GM21723 (cell line): ENCODE measurements around the gene ZNHIT3.
A peak's percentile ranks its signal among the peaks of the same experiment; 100 is the strongest.

Source experiments
- ATAC-seq: cut with Tn5 transposase; IDR thresholded peaks from one replicate; pipeline ENCODE4 v1.9.1; 2021; ENCODE audit warnings: mild to moderate bottlenecking, moderate library complexity; ENCODE audit not compliant: unreplicated experiment

ZNHIT3 gene

GRCh38 chr17:36545077-36545464 is 58.6 kb downstream of the ZNHIT3 start:
- peak; percentile 31 for ATAC-seq
